PC-9 (cell line): Measurements from ENCODE around the gene CALCR.

Source experiments
- CTCF ChIP-seq: fragments of 200-600 bp; sonication (generic); conservative IDR thresholded peaks from 2 replicates; pipeline ENCODE4 v1.6.1; 2017; ENCODE audit warnings: mixed run types, antibody characterized with exemption, mild to moderate bottlenecking, moderate library complexity
- EZH2 ChIP-seq: fragments of 200-600 bp; sonication (generic); IDR thresholded peaks from 2 replicates; pipeline ENCODE4 v1.8.0; 2017; ENCODE audit warnings: antibody characterized with exemption, low read depth

- TF ChIP-seq CTCF (no peak), EZH2 (no peak)
Observed at GRCh38 chr7:93475811-93476210, 98.7 kb downstream of the CALCR start.
